Ovary (tissue), 9 donors: ENCODE data around the gene SGTA. TPM values are rescaled to one million over a fixed set of nuclear protein-coding genes. Genes with fewer than 3 reads are reported as not detected.

Experiments used
- DNase-seq, 5 donors: peaks; one replicate each; pipeline ENCODE4 v3.0.0-alpha.2; 2019 to 2020
- H3K27ac ChIP-seq, 2 donors: fragments of 200-600 bp; one replicate each; pipeline versions ENCODE4 v1.5.1 to v1.8.0; 2019 to 2022
- H3K27me3 ChIP-seq: fragments of 200-600 bp; one replicate; pipeline ENCODE4 v1.8.0; 2022
- H3K36me3 ChIP-seq: fragments of 200-600 bp; sonication (generic); one replicate; pipeline ENCODE4 v1.5.1; 2019
- H3K4me1 ChIP-seq: one replicate; pipeline ENCODE4 v1.8.1; 2013; ENCODE audit warnings: mild to moderate bottlenecking, moderate library complexity; ENCODE audit not compliant: insufficient read depth
- H3K4me3 ChIP-seq: fragments of 200-600 bp; sonication (generic); one replicate; pipeline ENCODE4 v1.5.1; 2017
- H3K9me3 ChIP-seq, 2 donors: fragments of 200-600 bp in 1 of 2; sonication (generic) in 1 of 2; one replicate each; pipeline versions ENCODE4 v1.5.1 to v1.8.1; 2013 to 2019; ENCODE audit warnings: mild to moderate bottlenecking in 1 of 2, moderate library complexity in 1 of 2
- CTCF ChIP-seq, 3 donors: fragments of 450-650 bp in 2 of 3; fragments of 200-600 bp in 1 of 3; IDR thresholded peaks; one replicate each; pipeline versions ENCODE4 v1.5.1 to v1.8.0; 2016 to 2022; ENCODE audit warnings: antibody characterized with exemption in 3 of 3, mild to moderate bottlenecking in 1 of 3
- EP300 ChIP-seq: sonication (generic); formaldehyde crosslinking; IDR thresholded peaks from one replicate; pipeline ENCODE4 v1.6.1; 2017; ENCODE audit warnings: antibody characterized with exemption
- POLR2A ChIP-seq: fragments of 450-650 bp; IDR thresholded peaks from one replicate; pipeline ENCODE4 v1.6.1; 2017; ENCODE audit warnings: antibody characterized with exemption, mild to moderate bottlenecking, moderate library complexity
- WGBS, 3 donors: extraction: QIAGEN DNeasy Blood & Tissue Kit in 1 of 3; methylation state at CpG; one replicate each; pipeline versions ENCODE4 v1.1.5 to v1.1.7; 2013 to 2017; 5-methylcytosine and 5-hydroxymethylcytosine counted together
- intact Hi-C, 4 donors: fragments of 100-400 bp; cut with DNase I; formaldehyde crosslinking; loops; one replicate each; pipeline versions ENCODE4 v1.11.0 to v1.15.1; 2022 to 2023
- polyA plus RNA-seq, 2 donors: library from polyadenylated mRNA; stranded (reverse); fragments of 200-250 nt in 1 of 2; fragments of 350-450 nt in 1 of 2; fragmentation: Illumina TruSeq in 1 of 2; extraction: RNeasy Lipid Tissue Mini Kit (QIAGEN cat#74804) in 1 of 2; gene quantifications; one replicate each; pipeline ENCODE4 v1.2.3, GENCODE V29; 2013 to 2014
- total RNA-seq, 7 donors: library from RNA; depleted of rRNA in 2 of 7; stranded (reverse); fragments of >200 nt in 2 of 7; fragmentation: NEBNext Ultra II Directional in 3 of 7; extraction: Animal tissue kit (Norgen Biotek cat#: 25700) in 3 of 7; gene quantifications; one replicate each; pipeline versions ENCODE4 v1.1.0 to v1.2.4, GENCODE V29; 2016 to 2023
- donor health status: DM: no; HTN: no; CAD: no; lungs with moderate emphysema.
- donor health status: DM: no; HTN: no; CAD: no.
- donor health status: Bipolar disorder and iron deficiency.
- donor health status: DM: yes; HTN: yes; CAD: no.
- donor health status: DM: no; HTN: no; CAD: no.
- donor health status: DM: yes; HTN: yes; CAD: no.

The SGTA gene
- total and polyA plus RNA-seq, 9 donors, result 27.0 to 65.5 (median 53.4) TPM

DNA sequence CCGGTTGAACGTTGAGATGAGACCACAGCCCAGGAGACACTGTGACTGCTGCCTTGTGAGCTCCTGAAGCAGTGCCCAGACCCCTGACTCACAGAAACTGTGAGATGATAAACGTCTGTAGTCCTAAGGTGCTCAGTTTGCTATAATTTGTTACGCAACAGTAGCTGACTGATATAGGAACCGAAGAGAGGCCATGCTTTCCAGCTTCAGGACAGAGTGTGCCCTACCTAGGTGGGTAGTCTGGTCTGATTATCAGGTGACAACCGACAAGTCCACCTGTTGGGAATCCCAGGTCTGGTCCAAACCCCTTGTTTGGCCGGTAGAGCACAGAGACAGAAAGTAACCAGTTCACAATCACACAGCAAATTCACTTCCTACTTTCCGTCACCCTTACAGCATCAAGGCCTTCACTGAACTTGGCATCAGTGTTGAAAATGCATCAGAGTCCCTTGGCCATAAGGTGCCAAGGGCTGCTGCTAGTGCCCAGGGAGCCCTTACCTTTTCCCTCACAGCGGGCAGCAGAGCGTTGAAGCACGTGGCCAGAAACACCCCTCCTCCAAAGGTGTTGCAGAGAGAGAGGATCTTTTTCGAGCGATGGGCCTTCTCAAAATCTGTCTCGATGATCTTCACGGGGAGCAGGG is 46.4 kb downstream of the SGTA start:
- Histone ChIP-seq H3K36me3 (no peaks in the 10 kb centered on the region), H3K9me3 (no peaks in the 10 kb centered on the region)
- intact Hi-C loops, result no loop called here

GRCh38 chr19:2735374-2735773 is 47.7 kb downstream of the SGTA start:
- no peaks in the 10 kb centered on the region for H3K27me3 ChIP-seq
- H3K4me1 ChIP-seq, result peaks cover 5% of the 10 kb centered on the region
- TF ChIP-seq CTCF (IDR thresholded peaks at IDR 0.05) (no peak), EP300 (no peak), POLR2A (no peak)
- H3K4me3 ChIP-seq, result no peak overlapping the region
- 88 to 96% (median 94%) methylated on average over 9 to 12 of the region's 12 CpGs for WGBS, 3 donors
- no peaks in the 10 kb centered on the region for H3K36me3 ChIP-seq
- intact Hi-C loops, result no loop called here
- no peaks in the 10 kb centered on the region for H3K9me3 ChIP-seq
- H3K27ac ChIP-seq, result no peak overlapping the region
- DNase-seq, result no peak

More for the DNA sequence above, 46.4 kb downstream of the SGTA start:
- Histone ChIP-seq H3K4me3 (no peak overlapping the region), H3K4me1 (peaks cover 5% of the 10 kb centered on the region), H3K27me3 (no peaks in the 10 kb centered on the region), H3K27ac (no peak overlapping the region)
- 94 to 98% (median 96%) methylated on average over 15 of the region's 15 CpGs for WGBS, 3 donors
- no peak for TF ChIP-seq POLR2A
- no peak for TF ChIP-seq EP300
- TF ChIP-seq CTCF (IDR thresholded peaks at IDR 0.05), result no peak
- DNase-seq, result no peak

DNA sequence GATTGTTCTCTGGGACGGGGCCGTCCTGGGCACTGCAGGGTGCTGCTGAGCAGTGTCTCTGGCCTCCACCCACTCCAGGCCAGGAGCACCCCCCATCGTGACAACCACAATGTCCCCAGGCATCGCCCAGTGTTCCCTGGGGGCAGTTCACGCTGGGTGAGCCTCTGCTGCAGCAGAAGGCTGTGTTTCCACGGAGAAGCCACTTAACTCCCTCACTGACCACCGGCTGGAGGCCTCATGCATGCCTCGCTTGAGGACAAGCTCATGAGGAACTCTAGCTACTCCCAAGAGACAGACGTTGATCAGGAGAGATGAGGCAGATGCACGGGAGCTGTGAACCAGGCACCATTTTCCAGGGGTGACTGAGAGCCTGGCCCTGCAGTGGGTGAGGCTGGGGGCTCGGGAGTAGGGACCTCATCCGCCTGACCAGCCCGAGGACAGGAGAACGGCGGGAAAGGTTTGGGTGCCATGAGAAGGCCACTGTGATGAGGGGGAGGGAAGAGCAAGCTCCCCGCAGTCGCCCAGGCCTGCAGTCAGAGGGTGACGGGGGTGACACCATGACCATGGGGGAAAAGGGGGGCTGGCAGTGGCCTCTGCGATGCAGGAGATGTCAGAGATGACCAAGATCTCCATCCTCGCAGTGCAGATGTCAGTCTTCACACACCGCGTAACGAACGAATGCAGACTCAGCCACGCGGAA is 48.3 kb downstream of the SGTA start:
- no peaks in the 10 kb centered on the region for H3K36me3 ChIP-seq
- peaks cover 5% of the 10 kb centered on the region for H3K4me1 ChIP-seq
- intact Hi-C loops, result no loop called here
- WGBS, 3 donors, result 86 to 88% (median 86%) methylated on average over 26 of the region's 26 CpGs
- no peak overlapping the region for H3K27ac ChIP-seq
- no peaks in the 10 kb centered on the region for H3K9me3 ChIP-seq
- no peak overlapping the region for H3K4me3 ChIP-seq
- no peak for TF ChIP-seq EP300
- TF ChIP-seq CTCF (IDR thresholded peaks at IDR 0.05), result no peak
- TF ChIP-seq POLR2A, result no peak
- no peak for DNase-seq
- no peaks in the 10 kb centered on the region for H3K27me3 ChIP-seq

DNA sequence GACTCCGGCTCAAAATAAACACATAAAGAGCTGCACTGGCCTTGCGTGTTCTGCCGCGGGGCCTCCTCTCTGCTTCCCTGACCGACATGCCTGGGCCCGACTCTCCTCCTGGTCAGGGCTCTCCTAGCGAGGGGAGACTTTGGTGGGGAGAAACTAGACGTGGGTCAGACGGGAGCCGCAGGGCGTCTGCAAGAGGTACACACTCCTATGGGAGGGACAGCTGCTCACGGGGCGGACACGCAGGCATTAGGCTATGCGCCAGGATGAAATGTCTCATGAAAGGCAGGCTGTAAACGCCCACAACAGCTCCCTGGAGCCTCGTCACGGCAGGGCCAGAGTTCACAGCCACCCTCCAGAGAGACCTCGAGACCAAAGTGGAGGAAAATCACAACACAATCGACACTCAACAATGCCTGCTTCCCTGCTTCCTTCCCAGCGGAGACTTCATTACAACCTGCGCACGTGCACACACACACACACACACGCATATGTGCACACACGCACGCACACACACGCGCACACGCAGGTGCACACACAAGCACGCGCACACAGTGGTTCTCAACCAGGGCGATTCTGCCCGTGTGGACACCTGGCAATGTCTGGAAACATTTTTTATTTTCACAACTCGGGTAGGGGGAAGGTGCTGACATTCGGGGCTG is 49.0 kb downstream of the SGTA start:
- WGBS, 3 donors, result 81 to 83% (median 82%) methylated on average over 35 of the region's 35 CpGs
- H3K4me3 ChIP-seq, result no peak overlapping the region
- no peaks in the 10 kb centered on the region for H3K9me3 ChIP-seq
- TF ChIP-seq EP300 (no peak), POLR2A (no peak), CTCF (IDR thresholded peaks at IDR 0.05) (no peak)
- H3K4me1 ChIP-seq, result peaks cover 3% of the 10 kb centered on the region
- no peak overlapping the region for H3K27ac ChIP-seq
- no peaks in the 10 kb centered on the region for H3K36me3 ChIP-seq
- DNase-seq, result no peak
- intact Hi-C loops, result no loop called here
- no peaks in the 10 kb centered on the region for H3K27me3 ChIP-seq
